ENCODE measurements around the gene MTUS2. TPM values are rescaled to one million over a fixed set of nuclear protein-coding genes. Genes with fewer than 3 reads are reported as not detected.

The MTUS2 gene
- total RNA-seq, 1 experiment from 2014 or later: not detected

GRCh38 chr13:29502391-29503008 is 682.4 kb downstream of the MTUS2 start:
- H3K27me3 ChIP-seq: no peaks in the 10 kb centered on the region
- no peak for DNase-seq
- H3K36me3 ChIP-seq: no peaks in the 10 kb centered on the region
- H3K9me3 ChIP-seq: no peaks in the 10 kb centered on the region
- no peak overlapping the region for H3K4me3 ChIP-seq

GRCh38 chr13:29503041-29503837 is 683.1 kb downstream of the MTUS2 start:
- H3K4me3 ChIP-seq: peak overlapping the region; percentile 9
- peak; percentile 50 for DNase-seq
- no peaks in the 10 kb centered on the region for H3K9me3 ChIP-seq
- H3K36me3 ChIP-seq: peaks cover 5% of the 10 kb centered on the region
- no peaks in the 10 kb centered on the region for H3K27me3 ChIP-seq

- no peak overlapping the region for H3K4me3 ChIP-seq
- H3K27me3 ChIP-seq: no peaks in the 10 kb centered on the region
- H3K36me3 ChIP-seq: peaks cover 5% of the 10 kb centered on the region
- H3K9me3 ChIP-seq: no peaks in the 10 kb centered on the region
- DNase-seq: no peak
Observed at GRCh38 chr13:29504691-29505090, 684.6 kb downstream of the MTUS2 start.

GRCh38 chr13:29505511-29505910 is 685.4 kb downstream of the MTUS2 start:
- Histone ChIP-seq H3K36me3 (peaks cover 8% of the 10 kb centered on the region), H3K9me3 (no peaks in the 10 kb centered on the region), H3K27me3 (no peaks in the 10 kb centered on the region), H3K4me3 (no peak overlapping the region)
- DNase-seq: no peak

GRCh38 chr13:29505950-29506349 is 685.8 kb downstream of the MTUS2 start:
- no peak for DNase-seq
- Histone ChIP-seq H3K4me3 (no peak overlapping the region), H3K36me3 (peaks cover 12% of the 10 kb centered on the region), H3K9me3 (no peaks in the 10 kb centered on the region), H3K27me3 (no peaks in the 10 kb centered on the region)

GRCh38 chr13:29507356-29507755 is 687.2 kb downstream of the MTUS2 start:
- Histone ChIP-seq H3K36me3 (peaks cover 25% of the 10 kb centered on the region), H3K9me3 (no peaks in the 10 kb centered on the region), H3K27me3 (no peaks in the 10 kb centered on the region), H3K4me3 (no peak overlapping the region)
- DNase-seq: no peak

GRCh38 chr13:29508130-29508875 is 688.2 kb downstream of the MTUS2 start:
- peak; percentile 59 for DNase-seq
- no peaks in the 10 kb centered on the region for H3K27me3 ChIP-seq
- peaks cover 34% of the 10 kb centered on the region for H3K36me3 ChIP-seq
- no peak overlapping the region for H3K4me3 ChIP-seq
- H3K9me3 ChIP-seq: no peaks in the 10 kb centered on the region

- Histone ChIP-seq H3K9me3 (no peaks in the 10 kb centered on the region), H3K4me3 (no peak overlapping the region), H3K36me3 (peaks cover 40% of the 10 kb centered on the region), H3K27me3 (no peaks in the 10 kb centered on the region)
- DNase-seq: no peak
Observed at GRCh38 chr13:29508876-29509252, 688.7 kb downstream of the MTUS2 start.

- DNase-seq: no peak
- no peaks in the 10 kb centered on the region for H3K27me3 ChIP-seq
- peaks cover 49% of the 10 kb centered on the region for H3K36me3 ChIP-seq
- no peaks in the 10 kb centered on the region for H3K9me3 ChIP-seq
- no peak overlapping the region for H3K4me3 ChIP-seq
Observed at GRCh38 chr13:29509999-29510589, 690.0 kb downstream of the MTUS2 start.

GRCh38 chr13:29510651-29511084 is 690.5 kb downstream of the MTUS2 start:
- Histone ChIP-seq H3K9me3 (no peaks in the 10 kb centered on the region), H3K36me3 (peaks cover 55% of the 10 kb centered on the region), H3K27me3 (no peaks in the 10 kb centered on the region), H3K4me3 (no peak overlapping the region)
- no peak for DNase-seq

- Histone ChIP-seq H3K27me3 (no peaks in the 10 kb centered on the region), H3K36me3 (peaks cover 61% of the 10 kb centered on the region), H3K9me3 (no peaks in the 10 kb centered on the region), H3K4me3 (no peak overlapping the region)
- DNase-seq: no peak
Observed at GRCh38 chr13:29511106-29511796, 691.1 kb downstream of the MTUS2 start.

GRCh38 chr13:29511980-29512379 is 691.8 kb downstream of the MTUS2 start:
- Histone ChIP-seq H3K9me3 (no peaks in the 10 kb centered on the region), H3K36me3 (peaks cover 67% of the 10 kb centered on the region), H3K4me3 (no peak overlapping the region), H3K27me3 (no peaks in the 10 kb centered on the region)
- DNase-seq: no peak

GRCh38 chr13:29513002-29513980 is 693.2 kb downstream of the MTUS2 start:
- H3K4me3 ChIP-seq: no peak overlapping the region
- no peaks in the 10 kb centered on the region for H3K27me3 ChIP-seq
- DNase-seq: peak; percentile 49
- H3K9me3 ChIP-seq: no peaks in the 10 kb centered on the region
- peaks cover 75% of the 10 kb centered on the region for H3K36me3 ChIP-seq

- H3K27me3 ChIP-seq: no peaks in the 10 kb centered on the region
- H3K36me3 ChIP-seq: peaks cover 84% of the 10 kb centered on the region
- no peak overlapping the region for H3K4me3 ChIP-seq
- H3K9me3 ChIP-seq: no peaks in the 10 kb centered on the region
- no peak for DNase-seq
Observed at GRCh38 chr13:29513981-29514719, 694.0 kb downstream of the MTUS2 start.

- H3K4me3 ChIP-seq: no peak overlapping the region
- DNase-seq: no peak
- H3K27me3 ChIP-seq: no peaks in the 10 kb centered on the region
- H3K36me3 ChIP-seq: peaks cover 90% of the 10 kb centered on the region
- no peaks in the 10 kb centered on the region for H3K9me3 ChIP-seq
Observed at GRCh38 chr13:29514720-29515310, 694.7 kb downstream of the MTUS2 start.

Data from MG63 (cell line).